Anterior cingulate cortex (tissue), 58 donors: ENCODE results near the gene FRMD7.
"Not testable (repeated sequence)": the region's sequence is repeated elsewhere in the genome, so short reads cannot be mapped to it uniquely, and the experiment has no call there.

ENCODE experiments used
- DNase-seq, 58 donors: peaks; one replicate each; lab custom pipeline; 2025; lab: John Stamatoyannopoulos, UW

Gene FRMD7

DNA sequence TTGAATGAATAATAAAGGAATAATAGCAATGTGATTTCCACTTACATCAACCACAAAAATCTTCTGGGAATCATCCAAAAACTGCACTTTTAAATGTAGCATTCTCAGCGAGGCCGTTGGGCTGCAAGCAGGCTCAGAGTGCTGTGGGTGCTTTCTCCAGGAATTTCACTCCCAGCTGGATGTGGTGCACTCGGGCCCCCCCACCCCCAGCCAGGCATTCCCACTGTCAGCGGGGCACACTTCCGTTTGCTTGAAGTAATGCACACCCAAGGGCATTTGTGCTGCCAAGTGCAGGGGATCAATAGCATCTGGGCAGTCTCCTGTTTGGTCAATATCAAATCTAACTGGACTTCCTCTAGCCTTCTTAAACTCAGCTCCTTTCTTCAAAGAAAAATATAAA lies at the start of gene FRMD7:
FRMD7 (minus strand) TSS at position 278 of the 400 bp plus-strand sequence; CDS start at position 102, 176 bp downstream.
- no peak for DNase-seq

- no peak for DNase-seq
Observed at GRCh38 chrX:132173647-132174046, 45.8 kb upstream of the FRMD7 start.

GRCh38 chrX:132171881-132172280 lies 44.1 kb upstream of the FRMD7 start:
- DNase-seq = no peak

- DNase-seq = no peak
Observed at GRCh38 chrX:132171478-132171877, 43.7 kb upstream of the FRMD7 start.

DNA sequence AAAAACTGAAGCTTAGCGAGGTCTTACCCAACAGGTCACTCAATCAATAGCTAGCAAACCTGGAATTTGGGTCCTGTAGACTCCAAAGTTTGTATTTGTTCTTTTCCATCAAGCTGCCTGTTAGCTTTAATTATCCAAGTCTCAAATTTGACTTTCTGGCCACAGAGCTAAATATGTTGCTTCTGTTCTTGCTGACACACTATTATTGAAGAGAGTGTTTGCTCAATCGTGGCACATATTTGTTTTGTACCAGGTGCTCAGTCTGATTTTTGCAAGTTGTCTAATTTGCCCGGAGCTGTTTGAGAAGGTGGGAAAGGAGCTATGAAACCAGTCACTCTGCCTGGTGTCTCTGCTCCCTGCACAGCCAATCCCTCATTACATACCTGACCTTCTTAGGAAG lies 41.7 kb upstream of the FRMD7 start:
- no peak for DNase-seq

DNA sequence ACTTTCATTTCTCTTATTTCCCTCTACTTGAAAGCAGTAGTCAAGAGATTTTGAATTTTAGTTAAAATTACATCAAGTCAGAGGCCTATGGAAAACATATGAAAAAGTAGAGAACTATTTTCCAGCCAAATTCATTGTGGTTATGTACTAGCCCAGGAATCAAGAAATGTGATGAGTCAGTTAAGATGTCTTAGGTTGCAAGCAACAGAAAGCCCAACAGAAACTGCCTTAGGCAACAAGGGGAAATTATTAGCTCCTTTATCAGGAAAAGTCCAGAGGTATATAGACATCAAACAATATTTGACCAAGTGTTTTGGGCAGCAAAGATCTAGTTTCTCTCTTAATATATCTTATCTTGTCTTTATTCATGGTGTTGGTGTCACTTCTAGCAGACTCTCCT lies 37.8 kb upstream of the FRMD7 start:
- no peak for DNase-seq

GRCh38 chrX:132165005-132165404 lies 37.2 kb upstream of the FRMD7 start:
- no peak for DNase-seq

DNA sequence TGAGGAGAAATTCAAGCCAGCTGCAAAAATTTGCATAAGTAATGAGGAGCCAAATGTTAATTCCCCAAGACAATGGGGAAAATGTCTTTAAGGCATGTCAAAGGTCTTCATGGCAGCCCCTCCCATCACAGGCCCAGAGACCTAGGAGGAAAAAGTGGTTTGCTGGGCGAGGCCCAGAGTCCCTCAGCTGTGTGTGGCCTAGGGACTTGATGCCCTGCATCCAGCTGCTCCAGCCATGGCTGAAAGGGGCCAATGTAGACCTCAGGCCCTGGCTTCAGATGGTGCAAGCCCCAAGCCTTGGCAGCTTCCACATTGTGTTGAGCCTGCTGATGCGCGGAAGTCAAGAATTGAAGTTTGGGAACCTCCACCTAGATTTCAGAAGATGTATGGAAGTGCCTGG lies 35.3 kb upstream of the FRMD7 start:
- not testable (repeated sequence) for DNase-seq

GRCh38 chrX:132153166-132153565 lies 25.3 kb upstream of the FRMD7 start:
- DNase-seq = no peak

DNA sequence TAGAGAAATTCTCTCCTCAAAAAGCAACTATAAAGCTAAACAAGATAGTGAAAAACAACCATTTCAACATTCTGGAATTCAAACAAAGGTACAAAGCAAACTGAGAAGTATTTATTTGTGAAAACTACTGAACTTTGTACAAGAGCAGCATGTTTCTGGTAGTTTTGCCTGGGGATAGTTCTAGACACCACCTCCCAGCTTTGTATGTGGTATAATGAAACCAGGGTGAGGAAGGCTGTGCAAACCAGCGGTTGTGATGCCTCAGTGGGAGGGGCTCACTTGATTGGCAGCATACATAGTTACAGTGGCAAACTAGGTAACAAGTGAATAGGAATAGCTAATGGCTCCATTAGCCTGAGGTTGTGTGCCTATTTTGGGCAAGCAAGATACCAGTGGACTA lies 18.6 kb upstream of the FRMD7 start:
- DNase-seq = no peak

- peak in 1 of 58 donors; percentile 0 for DNase-seq
Observed at GRCh38 chrX:132144061-132144460, 16.2 kb upstream of the FRMD7 start.

DNA sequence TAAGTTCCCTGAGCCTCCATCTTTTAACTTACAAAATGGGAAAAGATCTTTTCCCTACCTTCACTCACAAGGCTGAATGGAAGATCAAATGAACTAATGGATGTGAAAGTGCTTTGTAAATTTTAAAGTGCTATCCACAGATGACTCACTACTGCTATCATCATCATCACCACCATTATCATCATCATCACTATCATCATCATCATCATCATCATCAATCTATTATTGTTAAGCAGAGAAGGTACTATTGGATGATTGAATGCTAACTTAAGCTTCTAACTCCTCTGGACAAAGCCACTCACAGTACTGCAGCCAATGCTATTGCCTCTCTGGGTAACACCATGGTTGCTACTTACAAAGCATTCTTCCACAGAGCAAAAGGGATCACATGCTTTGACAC lies 1.9 kb downstream of the FRMD7 start:
- no peak for DNase-seq

- no peak for DNase-seq
Observed at GRCh38 chrX:132120913-132121312, 6.9 kb downstream of the FRMD7 start.

DNA sequence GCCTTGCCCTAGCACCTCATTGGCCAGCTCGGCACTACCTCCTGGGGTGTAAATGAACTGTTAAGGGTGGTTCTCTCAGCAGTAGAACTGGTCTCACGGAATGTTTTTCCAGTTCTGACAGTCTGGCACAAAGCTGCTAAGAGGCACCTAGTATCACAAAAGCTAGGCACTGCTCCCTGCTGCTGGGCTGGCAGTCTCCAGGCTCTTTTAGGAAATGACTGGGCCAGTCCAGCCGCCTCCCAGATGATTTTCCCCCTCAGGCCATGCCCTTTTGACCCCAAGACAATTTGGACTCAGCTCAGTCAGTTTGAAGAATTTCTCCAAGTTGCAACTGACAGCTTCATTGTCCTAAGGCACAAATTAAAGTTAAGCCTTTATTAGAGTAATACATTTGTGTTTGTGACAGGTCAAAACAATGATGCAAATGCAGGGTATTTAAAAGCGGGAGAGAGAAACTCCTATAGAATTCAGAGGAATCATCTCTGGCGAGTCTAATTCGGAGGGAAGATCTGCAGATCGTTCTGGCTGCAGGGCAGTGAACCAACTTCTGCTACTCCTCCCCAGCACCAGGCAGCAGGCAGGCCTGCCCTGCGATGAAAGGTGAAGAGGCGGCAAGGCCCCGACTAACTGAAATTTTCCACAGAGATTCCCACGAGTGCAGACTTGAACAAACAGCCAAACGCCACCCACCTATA lies 7.9 kb downstream of the FRMD7 start:
- no peak for DNase-seq

DNA sequence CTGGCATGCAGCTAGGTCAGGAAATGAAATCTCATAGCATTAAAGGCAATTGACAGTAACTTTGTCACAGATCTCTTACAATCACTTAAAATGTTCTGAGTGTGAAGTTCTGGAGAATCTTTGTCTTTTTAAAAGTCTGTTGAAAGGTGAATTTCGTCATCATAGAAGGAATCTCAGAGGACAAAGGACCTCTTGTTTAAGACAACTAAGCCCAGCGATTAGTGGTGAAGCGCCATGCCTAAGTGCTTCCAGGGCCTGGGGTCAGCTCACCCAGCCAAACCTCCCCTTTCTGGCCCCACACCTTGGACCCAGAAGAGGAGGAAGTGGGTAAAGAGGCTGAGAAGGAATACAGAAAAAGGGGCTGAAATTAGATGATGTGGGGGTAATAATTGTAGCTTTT lies 8.5 kb downstream of the FRMD7 start:
- no peak for DNase-seq

GRCh38 chrX:132118358-132118757 lies 9.5 kb downstream of the FRMD7 start:
- DNase-seq = no peak

DNA sequence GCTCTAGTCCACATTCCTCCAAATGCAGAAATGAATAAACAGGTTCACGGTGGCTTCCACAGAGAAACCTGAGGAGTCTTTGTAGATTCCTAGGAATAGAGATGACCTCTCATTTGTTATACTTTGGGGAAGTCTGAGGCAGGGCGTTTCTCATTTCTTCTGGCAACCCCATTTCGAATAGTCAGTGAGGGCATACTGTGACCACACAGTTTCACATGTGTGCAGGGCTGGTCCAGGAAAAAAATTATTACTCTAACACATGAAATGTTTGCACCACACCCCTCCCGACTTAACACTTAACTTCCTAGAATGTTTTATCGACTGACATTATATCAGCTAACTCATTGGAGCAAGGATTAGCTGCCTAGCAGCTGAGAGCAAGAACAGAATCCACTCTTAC lies 12.0 kb downstream of the FRMD7 start:
- DNase-seq = no peak

DNA sequence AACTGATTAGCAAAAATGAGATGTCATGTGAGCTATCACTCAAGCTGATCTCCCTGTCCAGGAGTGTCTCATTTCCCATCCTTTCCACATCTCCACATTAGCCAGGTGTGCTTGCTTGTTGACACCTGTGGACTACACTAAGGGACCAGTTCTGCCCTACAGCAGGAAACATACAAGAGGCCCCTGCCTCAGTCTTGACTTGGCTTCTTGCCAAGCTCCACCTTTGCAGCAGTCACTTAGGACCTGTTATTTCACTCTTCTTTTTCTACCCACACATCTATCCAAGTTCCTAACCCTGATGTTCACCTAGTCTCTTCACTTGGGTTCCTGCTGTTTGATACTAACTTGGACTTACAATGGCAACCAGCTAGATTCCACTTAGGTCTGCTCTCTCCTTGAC lies 13.2 kb downstream of the FRMD7 start:
- no peak for DNase-seq

- DNase-seq = no peak
Observed at GRCh38 chrX:132107291-132107690, 20.5 kb downstream of the FRMD7 start.

GRCh38 chrX:132101799-132102198 lies 26.0 kb downstream of the FRMD7 start:
- no peak for DNase-seq

DNA sequence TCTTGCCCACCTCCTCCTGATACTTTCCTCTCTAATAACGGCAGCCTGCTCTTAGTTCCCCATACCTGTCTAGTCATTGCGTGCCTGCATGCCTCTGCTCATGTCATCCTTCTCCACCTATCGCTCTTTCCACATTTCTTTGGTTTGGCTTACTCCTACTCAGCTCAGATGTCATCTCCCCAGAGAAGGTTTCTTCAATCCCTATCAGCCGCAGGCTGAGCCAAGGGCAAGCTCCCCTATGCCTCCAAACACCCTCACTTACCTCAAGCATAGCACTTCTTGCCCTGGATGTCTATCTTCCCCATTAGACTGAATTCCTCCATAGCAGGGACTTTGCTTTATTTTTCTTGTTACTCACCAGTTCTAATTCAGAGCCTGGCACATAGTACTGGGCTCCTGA lies 26.6 kb downstream of the FRMD7 start:
- DNase-seq = no peak

DNA sequence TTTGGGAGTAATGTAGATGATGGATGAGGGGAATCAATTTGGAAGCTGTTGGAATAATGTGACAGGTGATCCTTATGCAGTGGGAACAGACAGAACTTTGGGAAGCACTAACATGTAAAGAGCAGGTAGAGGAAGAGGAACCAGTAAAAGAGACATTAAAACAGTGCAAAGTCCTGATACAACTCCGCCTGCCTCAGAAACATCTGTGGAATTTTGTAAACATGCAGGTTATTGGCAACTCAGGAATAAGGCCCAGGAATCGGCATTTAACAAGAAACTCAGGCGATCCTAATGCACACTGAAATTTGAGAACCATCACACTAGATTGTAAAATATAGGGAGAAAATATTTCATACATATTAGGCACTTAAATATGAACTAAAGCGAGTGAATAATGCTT lies 29.1 kb downstream of the FRMD7 start:
- not testable (repeated sequence) for DNase-seq

DNA sequence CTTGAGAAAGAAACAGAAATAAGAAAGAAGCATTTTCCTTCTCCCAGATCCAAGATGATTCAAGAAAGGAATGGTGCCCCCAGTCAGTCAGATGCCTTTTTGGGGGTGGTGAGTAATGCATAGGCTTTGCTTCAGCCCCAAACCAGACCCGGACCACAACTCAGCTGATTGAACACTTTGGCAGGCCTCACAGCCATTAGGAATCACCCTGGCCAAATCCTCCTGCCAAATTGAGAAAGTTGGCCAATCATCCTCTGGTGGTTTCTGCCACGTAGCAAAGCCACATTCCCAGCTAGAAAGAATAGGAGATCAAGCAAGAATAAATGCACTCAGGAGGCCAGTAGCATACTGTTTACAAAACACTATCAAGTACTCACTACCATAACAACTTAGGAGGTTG lies 33.7 kb downstream of the FRMD7 start:
- no peak for DNase-seq
